ENCODE results near the gene MTMR3.

GRCh38 chr22:29877620-29878019 lies 5.4 kb upstream of the MTMR3 start:
- TF ChIP-seq CTCF (IDR thresholded peaks at IDR 0.05) = no peak
- no peak for TF ChIP-seq EP300 (IDR thresholded peaks at IDR 0.05)
